ENCODE data around the gene GALNS. TPM values are rescaled to one million over a fixed set of nuclear protein-coding genes. Genes with fewer than 3 reads are reported as not detected.

The GALNS gene
- total and polyA plus RNA-seq, 2 experiments from 2014 or later, result 9.7 to 18.8 TPM

- TF ChIP-seq REST (IDR thresholded peaks at IDR 0.05; ENCODE audit: unreplicated experiment) (no peak), EZH2 (IDR thresholded peaks at IDR 0.05; ENCODE audit: low read depth, unreplicated experiment) (no peak), CREB1 (CRISPR knock-in tag; IDR thresholded peaks at IDR 0.05; ENCODE audit: low read depth) (no peak), EZH2phosphoT487 (IDR thresholded peaks at IDR 0.05; ENCODE audit: unreplicated experiment) (no peak), NANOG (IDR thresholded peaks at IDR 0.05; ENCODE audit: borderline replicate concordance) (no peak), ZNF462 (CRISPR knock-in tag; IDR thresholded peaks at IDR 0.05) (no peak)
Observed at GRCh38 chr16:88826070-88826840, 30.5 kb downstream of the GALNS start (continued).

Data from GM23338 (cell line).